GM19467 (cell line): Measurements from ENCODE around the gene SEMA6B.
"Not testable (repeated sequence)": the region's sequence is repeated elsewhere in the genome, so short reads cannot be mapped to it uniquely, and the experiment has no call there.

Experiments used
- ATAC-seq: cut with Tn5 transposase; IDR thresholded peaks from one replicate; pipeline ENCODE4 v1.9.1; 2021; ENCODE audit warnings: mild to moderate bottlenecking, moderate library complexity; ENCODE audit not compliant: unreplicated experiment

SEMA6B gene

GRCh38 chr19:4533334-4533733, 26.1 kb downstream of the SEMA6B start:
- no peak for ATAC-seq

GRCh38 chr19:4531562-4532165, 27.8 kb downstream of the SEMA6B start:
- ATAC-seq = no peak

GRCh38 chr19:4529924-4530522, 29.5 kb downstream of the SEMA6B start:
- ATAC-seq = no peak

GRCh38 chr19:4528843-4529242, 30.6 kb downstream of the SEMA6B start:
- no peak for ATAC-seq

- not testable (repeated sequence) for ATAC-seq
Observed at GRCh38 chr19:4527377-4527776, 32.1 kb downstream of the SEMA6B start.

- ATAC-seq = no peak
Observed at GRCh38 chr19:4525563-4526002, 33.9 kb downstream of the SEMA6B start.

- no peak for ATAC-seq
Observed at GRCh38 chr19:4524808-4525562, 34.5 kb downstream of the SEMA6B start.

- ATAC-seq = no peak
Observed at GRCh38 chr19:4523306-4524110, 36.0 kb downstream of the SEMA6B start.

GRCh38 chr19:4522291-4523002, 37.0 kb downstream of the SEMA6B start:
- no peak for ATAC-seq

- no peak for ATAC-seq
Observed at GRCh38 chr19:4521888-4522242, 37.6 kb downstream of the SEMA6B start.

- no peak for ATAC-seq
Observed at GRCh38 chr19:4521170-4521887, 38.2 kb downstream of the SEMA6B start.

- ATAC-seq = no peak
Observed at GRCh38 chr19:4519521-4520277, 39.8 kb downstream of the SEMA6B start.

GRCh38 chr19:4519172-4519496, 40.4 kb downstream of the SEMA6B start:
- no peak for ATAC-seq

- no peak for ATAC-seq
Observed at GRCh38 chr19:4518345-4519171, 40.9 kb downstream of the SEMA6B start, which contains the start of gene PLIN4. TSS of gene PLIN4 (minus strand) at chr19:4518486. CDS start at chr19:4518272, 214 bp downstream.

GRCh38 chr19:4517451-4518057, 41.9 kb downstream of the SEMA6B start:
- no peak for ATAC-seq

GRCh38 chr19:4516939-4517300, 42.6 kb downstream of the SEMA6B start:
- no peak for ATAC-seq

GRCh38 chr19:4516199-4516938, 43.1 kb downstream of the SEMA6B start:
- ATAC-seq = no peak

GRCh38 chr19:4515732-4516131, 43.8 kb downstream of the SEMA6B start:
- no peak for ATAC-seq
